K562 (cell line): ENCODE measurements around the gene MAP4K5. TPM values are rescaled to one million over a fixed set of nuclear protein-coding genes. Genes with fewer than 3 reads are reported as not detected.

Source experiments
- ATAC-seq: fragments of 200-7000 bp; cut with Tn5 transposase; 3 replicates; pipeline ENCODE4 v1.9.1; 2020; ENCODE audit warnings: moderate library complexity
- BruUV-seq: library from RNA; stranded (reverse); fragments of 400-500 nt; replicated peaks from 2 replicates; lab custom pipeline; 2021; lab: Mats Ljungman, UMichigan
- CTCF ChIA-PET: fragments of 300-600 bp; formaldehyde crosslinking; extraction: SDS; loops from one replicate; lab custom pipeline; 2021; ENCODE audit warnings: low intra/inter-chr PET ratio; lab: Yijun Ruan, JAX
- POLR2A ChIA-PET: fragments of 300-600, 350-650 bp; sonication (Branson Sonifier 250); formaldehyde crosslinking; extraction: SDS; loops from one replicate; lab custom pipeline; 2021; ENCODE audit warnings: antibody characterized with exemption, inconsistent platforms; lab: Yijun Ruan, JAX
- DNase-seq, 4 experiments: peaks; one replicate each; pipeline versions ENCODE4 v3.0.0 to v3.0.0-alpha.2; 2011 to 2018; ENCODE audit warnings: low spot score in 3 of 4, mixed read lengths in 3 of 4; ENCODE audit errors: extremely low read depth in 1 of 4
- FAIRE-seq: peaks from 2 replicates; lab custom pipeline; 2011; peaks lifted over from hg19 to GRCh38; lab: Jason Lieb, UNC
- H2AFZ ChIP-seq: 2 replicates; pipeline ENCODE4 v1.6.0; 2011; ENCODE audit warnings: low read depth, low read length, control low read depth, inconsistent platforms
- H3K27ac ChIP-seq: fragments of 200-600 bp; 3 replicates; pipeline ENCODE4 v1.8.0; 2011; ENCODE audit warnings: low read depth, mild to moderate bottlenecking, control low read depth, inconsistent platforms, low read length, moderate library complexity, mixed read lengths; ENCODE audit errors: extremely low read depth
- H3K27me3 ChIP-seq, 2 experiments: fragments of 300-600 bp in 1 of 2; 2 replicates in 1 of 2; 3 replicates in 1 of 2; pipeline versions ENCODE4 v1.6.0 to v1.8.0; 2011; ENCODE audit warnings: inconsistent platforms in 2 of 2, low read length in 2 of 2, mild to moderate bottlenecking in 1 of 2, mixed read lengths in 1 of 2, moderate library complexity in 1 of 2; ENCODE audit not compliant: control insufficient read depth in 2 of 2, insufficient read depth in 2 of 2
- H3K36me3 ChIP-seq: fragments of 300-600 bp; 3 replicates; pipeline ENCODE4 v1.8.0; 2011; ENCODE audit warnings: mild to moderate bottlenecking, low read length, inconsistent platforms; ENCODE audit not compliant: control insufficient read depth, insufficient read depth
- H3K4me1 ChIP-seq, 2 experiments: fragments of 200-600 bp in 1 of 2; replicated peaks in 1 of 2; 2 replicates in 1 of 2; 3 replicates in 1 of 2; pipeline versions ENCODE4 v1.5.1 to v1.8.0; 2011; ENCODE audit warnings: inconsistent platforms in 2 of 2, low read length in 2 of 2, mild to moderate bottlenecking in 1 of 2, mixed read lengths in 1 of 2, moderate library complexity in 1 of 2; ENCODE audit not compliant: control insufficient read depth in 2 of 2, insufficient read depth in 2 of 2
- H3K4me2 ChIP-seq: 2 replicates; pipeline ENCODE4 v1.6.1; 2011; ENCODE audit warnings: low read length, control low read depth, inconsistent platforms, mixed read lengths; ENCODE audit not compliant: insufficient read depth
- H3K4me3 ChIP-seq: fragments of 200-600 bp; sonication (generic), shearing (Covaris generic); 2 replicates; pipeline ENCODE4 v1.5.1; 2016; ENCODE audit warnings: control low read depth, inconsistent platforms
- H3K79me2 ChIP-seq: fragments of 200-600 bp; 3 replicates; pipeline ENCODE4 v1.8.0; 2011; ENCODE audit warnings: low read length, inconsistent platforms; ENCODE audit not compliant: control insufficient read depth, insufficient read depth
- H3K9ac ChIP-seq, 2 experiments: 2 replicates each; pipeline versions ENCODE4 v1.6.0 to v1.6.1; 2011; ENCODE audit warnings: low read depth in 2 of 2, low read length in 2 of 2, control low read depth in 1 of 2, inconsistent platforms in 1 of 2, mild to moderate bottlenecking in 1 of 2, mixed read lengths in 1 of 2; ENCODE audit not compliant: insufficient read depth in 1 of 2
- H3K9me1 ChIP-seq: one replicate; pipeline ENCODE4 v1.6.0; 2011; ENCODE audit warnings: inconsistent platforms, mild to moderate bottlenecking, low read length, moderate library complexity; ENCODE audit not compliant: control insufficient read depth, insufficient read depth
- H3K9me3 ChIP-seq: replicated peaks from 2 replicates; pipeline ENCODE4 v1.5.1; 2011; ENCODE audit warnings: low read depth, low read length, inconsistent platforms; ENCODE audit not compliant: control insufficient read depth, insufficient read depth
- H4K20me1 ChIP-seq: replicated peaks from 2 replicates; pipeline ENCODE4 v1.6.1; 2011; ENCODE audit warnings: low read length, inconsistent platforms, mixed read lengths; ENCODE audit not compliant: control insufficient read depth, insufficient read depth
- ATF1 ChIP-seq, 2 experiments: fragments of 450-650 bp in 1 of 2; IDR thresholded peaks; 2 replicates each; pipeline ENCODE4 v1.6.1; 2016; ENCODE audit warnings: missing compliant biosample characterization in 1 of 2, missing genetic modification characterization in 1 of 2
- FOSL1 ChIP-seq: fragments of 200-800 bp; sonication (Bioruptor generic); conservative IDR thresholded peaks from 2 replicates; pipeline ENCODE4 v1.6.1; 2016; ENCODE audit warnings: missing genetic modification characterization, missing compliant biosample characterization
- HNRNPLL ChIP-seq: fragments of 200-400 bp; formaldehyde crosslinking; IDR thresholded peaks from 2 replicates; pipeline ENCODE4 v1.6.1; 2017; ENCODE audit warnings: low read length, low read depth, mild to moderate bottlenecking; ENCODE audit not compliant: poor library complexity, severe bottlenecking
- PRMT5 ChIP-seq: sonication (generic); formaldehyde crosslinking; IDR thresholded peaks from 2 replicates; pipeline ENCODE4 v1.5.0; 2020; ENCODE audit warnings: missing genetic modification reagents
- WGBS: fragments of 100-300 bp; shearing (Covaris generic); methylation state at CpG from one replicate; pipeline ENCODE4 v1.1.6; 2016; ENCODE audit warnings: low coverage, mixed read lengths; ENCODE audit not compliant: insufficient coverage; ENCODE audit errors: missing lambda C conversion rate; 5-methylcytosine and 5-hydroxymethylcytosine counted together
- in situ Hi-C: fragments of 300-500 bp; cut with MboI; formaldehyde crosslinking; loops from 4 replicates; pipeline ENCODE4 v1.15.0; 2018; ENCODE audit warnings: inconsistent platforms, mixed read lengths
- intact Hi-C: fragments of 100-400 bp; cut with micrococcal nuclease; formaldehyde crosslinking; loops from 2 replicates; pipeline ENCODE4 v1.14.2; 2022
- polyA plus RNA-seq, 8 experiments: library from polyadenylated mRNA; depleted of rRNA in 4 of 8; stranded (reverse) in 5 of 8; unstranded in 3 of 8; fragments of >200 nt; fragmentation: Nextera tagmentation in 2 of 8; fragmentation: Illumina TruSeq in 1 of 8; extraction: Ambion mirVana in 2 of 8; extraction: Trizol in 1 of 8; gene quantifications; 2 replicates each; pipeline versions ENCODE4 v1.2.1 to v1.2.3, GENCODE V29; 2011 to 2014; ENCODE audit warnings: inconsistent platforms in 1 of 8, missing spikeins in 1 of 8
- total RNA-seq, 7 experiments: library from RNA; depleted of rRNA in 6 of 7; stranded (reverse); fragments of >200 nt in 6 of 7; fragmentation: Illumina TruSeq in 2 of 7; extraction: Trizol in 2 of 7; gene quantifications; 2 replicates each; pipeline versions ENCODE4 v1.2.1 to v1.2.3, GENCODE V29; 2011 to 2021; ENCODE audit warnings: low replicate concordance in 1 of 7
- TF ChIP-seq, protein P1 (sequence below): fragments of 450-650 bp; formaldehyde crosslinking; IDR thresholded peaks from 2 replicates; pipeline ENCODE4 v1.4.0; 2020; ENCODE audit warnings: mild to moderate bottlenecking, moderate library complexity

Gene MAP4K5
- total and polyA plus RNA-seq, 9 of the 15 experiments (the other 6 are each of a cell fraction or from before 2014, with no cell fraction given) = 5.9 to 29.4 (median 18.0) TPM

DNA sequence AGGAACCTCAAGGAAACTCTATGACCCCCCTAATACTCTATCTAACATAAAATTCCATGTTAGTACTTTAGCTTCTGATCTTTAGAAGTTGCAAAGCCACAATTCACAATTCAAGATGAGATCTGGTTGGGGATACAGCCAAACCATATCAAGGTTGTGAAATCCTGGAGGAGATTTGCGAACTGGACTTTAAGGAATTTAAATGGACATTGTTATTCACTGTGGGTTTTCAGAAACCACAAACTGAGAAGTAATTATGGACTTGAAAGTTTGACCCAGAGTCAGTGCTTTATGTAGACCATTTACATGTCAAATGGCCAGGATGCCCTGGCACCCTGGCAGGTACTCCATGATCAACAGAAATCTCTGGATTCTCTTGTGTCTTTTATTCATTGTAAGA lies 121.4 kb downstream of the MAP4K5 start:
- DNase-seq (no peak), ATAC-seq (no peak), FAIRE-seq (no peak)
- H4K20me1 ChIP-seq = no peaks in the 10 kb centered on the region
- WGBS = 83% methylated on average over 1 of the region's 1 CpG
- BruUV-seq = no TSS peak
- no peaks in the 10 kb centered on the region for H3K27me3 ChIP-seq
- H3K4me2 ChIP-seq = no peak overlapping the region
- H3K4me1 ChIP-seq = no peaks in the 10 kb centered on the region
- H3K27ac ChIP-seq = no peak overlapping the region
- ChIA-PET POLR2A (no interaction called here), CTCF (no interaction called here)
- no peaks in the 10 kb centered on the region for H3K79me2 ChIP-seq
- in situ Hi-C loops (no loop called here), intact Hi-C loops (no loop called here)
- H3K9me3 ChIP-seq = no peaks in the 10 kb centered on the region
- no peak for TF ChIP-seq HNRNPLL
- H3K9me1 ChIP-seq = no peaks in the 10 kb centered on the region
- H2AFZ ChIP-seq = no peak overlapping the region
- H3K36me3 ChIP-seq = no peaks in the 10 kb centered on the region
- no peak overlapping the region for H3K9ac ChIP-seq
- no peak overlapping the region for H3K4me3 ChIP-seq

DNA sequence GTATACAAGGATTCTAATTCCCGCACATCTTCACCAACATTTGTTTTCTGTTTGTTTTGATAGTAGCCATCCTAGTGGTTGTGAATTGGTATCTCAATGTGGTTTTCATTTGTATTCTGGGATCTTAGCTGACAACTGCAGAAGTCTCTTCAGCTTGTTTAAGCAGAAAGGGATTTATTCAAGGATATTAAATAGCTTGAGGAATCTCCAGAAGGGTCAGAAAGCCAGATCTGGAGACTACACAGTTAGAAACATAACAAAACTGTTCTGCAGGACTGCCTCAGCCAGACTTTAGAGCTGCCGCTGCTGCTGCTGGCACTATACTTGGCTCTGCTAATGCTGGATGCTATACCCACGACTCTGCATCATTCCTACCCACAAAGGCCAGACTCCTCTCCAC lies 122.3 kb downstream of the MAP4K5 start:
- no peak overlapping the region for H3K4me2 ChIP-seq
- in situ Hi-C loops (no loop called here), intact Hi-C loops (no loop called here)
- ATAC-seq = no peak
- 82% methylated on average over 2 of the region's 3 CpGs for WGBS
- H4K20me1 ChIP-seq = no peaks in the 10 kb centered on the region
- POLR2A ChIA-PET = no interaction called here
- BruUV-seq = no TSS peak
- H3K4me3 ChIP-seq = no peak overlapping the region
- no peaks in the 10 kb centered on the region for H3K27me3 ChIP-seq
- H3K4me1 ChIP-seq = no peaks in the 10 kb centered on the region
- TF ChIP-seq PRMT5 (CRISPR knock-in tag) (no peak), FOSL1 (tag) (no peak), ATF1 (CRISPR knock-in tag; IDR thresholded peaks at IDR 0.05) (no peak), ATF1 (tag; IDR thresholded peaks at IDR 0.05) (no peak)
- TF ChIP-seq, protein P1, sequence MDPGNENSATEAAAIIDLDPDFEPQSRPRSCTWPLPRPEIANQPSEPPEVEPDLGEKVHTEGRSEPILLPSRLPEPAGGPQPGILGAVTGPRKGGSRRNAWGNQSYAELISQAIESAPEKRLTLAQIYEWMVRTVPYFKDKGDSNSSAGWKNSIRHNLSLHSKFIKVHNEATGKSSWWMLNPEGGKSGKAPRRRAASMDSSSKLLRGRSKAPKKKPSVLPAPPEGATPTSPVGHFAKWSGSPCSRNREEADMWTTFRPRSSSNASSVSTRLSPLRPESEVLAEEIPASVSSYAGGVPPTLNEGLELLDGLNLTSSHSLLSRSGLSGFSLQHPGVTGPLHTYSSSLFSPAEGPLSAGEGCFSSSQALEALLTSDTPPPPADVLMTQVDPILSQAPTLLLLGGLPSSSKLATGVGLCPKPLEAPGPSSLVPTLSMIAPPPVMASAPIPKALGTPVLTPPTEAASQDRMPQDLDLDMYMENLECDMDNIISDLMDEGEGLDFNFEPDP (CRISPR knock-in tag) = no peak
- no peaks in the 10 kb centered on the region for H3K36me3 ChIP-seq
- H3K79me2 ChIP-seq = no peaks in the 10 kb centered on the region
- no peak overlapping the region for H2AFZ ChIP-seq
- CTCF ChIA-PET = no interaction called here
- no peaks in the 10 kb centered on the region for H3K9me3 ChIP-seq
- no peak for FAIRE-seq
- DNase-seq = no peak
- H3K9ac ChIP-seq = no peak overlapping the region
- no peak overlapping the region for H3K27ac ChIP-seq
- no peaks in the 10 kb centered on the region for H3K9me1 ChIP-seq
